ACHN (cell line): ENCODE data around the gene PHRF1.
"Not testable (repeated sequence)": the region's sequence is repeated elsewhere in the genome, so short reads cannot be mapped to it uniquely, and the experiment has no call there.

Experiments used
- DNase-seq: peaks from one replicate; pipeline ENCODE4 v3.0.0-alpha.2; 2015
- in situ Hi-C: cut with HindIII; loops from 2 replicates; pipeline ENCODE4 v1.10.0; 2017; ENCODE audit warnings: low sequenced_read_pairs, low pct_ligation_motif_present, low pct_unique_long_range_greater_than_20kb

The PHRF1 gene

DNA sequence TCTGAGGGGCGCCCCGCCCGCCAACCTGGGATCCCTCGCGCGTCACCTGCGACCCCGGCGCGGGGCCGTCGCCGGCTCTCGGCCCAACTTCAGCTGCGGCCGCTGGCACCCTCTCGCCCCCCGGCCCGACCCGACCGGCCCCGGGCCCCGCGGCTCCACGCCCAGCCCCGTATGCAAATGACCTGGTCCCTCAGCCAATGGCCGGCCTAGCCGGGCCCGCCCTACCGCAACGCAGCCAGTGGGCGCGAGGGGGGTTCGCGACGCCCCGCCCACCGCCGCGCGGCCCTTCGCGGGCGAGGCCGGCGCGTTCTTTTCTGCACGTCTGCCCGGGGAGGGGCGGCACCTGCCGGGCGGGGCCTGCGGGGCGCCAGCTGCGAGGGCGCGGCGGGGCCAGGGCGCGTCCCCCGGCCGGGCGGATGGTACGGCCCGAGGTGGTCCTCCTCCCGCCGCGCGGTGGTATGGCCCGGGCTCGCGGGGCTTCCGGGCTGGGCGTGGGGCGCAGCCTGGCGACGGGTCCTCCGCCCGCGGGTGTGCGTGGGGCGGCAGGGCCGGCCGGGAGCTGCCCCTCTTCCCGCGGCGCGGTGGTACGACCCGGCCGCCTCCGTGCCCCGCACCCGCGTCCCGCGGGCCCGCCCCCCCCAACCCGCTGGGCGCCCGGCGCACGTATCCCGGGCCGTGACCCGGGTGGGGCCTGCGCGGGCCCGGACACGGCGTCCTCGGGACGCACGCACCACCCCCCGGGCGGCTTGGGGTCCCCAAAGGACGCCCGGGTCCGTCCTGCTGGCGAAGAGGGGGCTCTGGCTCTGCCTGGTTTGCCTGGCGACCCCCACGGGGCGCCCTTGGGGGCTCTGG is 7.7 kb upstream of the PHRF1 start:
- in situ Hi-C loops, result no loop called here
- peak; percentile 92 for DNase-seq

GRCh38 chr11:569158-569885 is 6.9 kb upstream of the PHRF1 start:
- in situ Hi-C loops, result no loop called here
- DNase-seq, result no peak

DNA sequence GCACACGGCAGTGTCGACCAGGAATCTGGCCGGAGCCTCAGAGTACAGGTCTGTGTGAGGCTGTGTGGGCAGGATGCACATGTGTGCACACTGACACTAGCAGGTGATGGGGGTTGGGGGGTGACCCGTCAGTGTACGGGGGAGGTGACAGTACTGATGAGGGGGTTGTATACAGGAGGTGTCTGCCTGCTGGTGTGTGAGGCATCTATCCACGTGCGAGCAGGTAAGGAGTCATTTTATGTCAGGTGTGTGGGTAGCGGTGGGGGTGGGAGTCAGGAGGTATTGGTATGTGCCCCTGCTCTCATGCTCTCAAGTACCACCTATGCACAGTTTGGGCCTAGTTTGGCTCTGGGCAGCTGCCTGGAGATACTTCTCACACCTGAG is 4.5 kb upstream of the PHRF1 start:
- DNase-seq, result no peak
- in situ Hi-C loops, result no loop called here

- DNase-seq, result no peak
- in situ Hi-C loops, result no loop called here
These were observed 3.0 kb upstream of the PHRF1 start for GRCh38 chr11:573146-573759.

GRCh38 chr11:574031-574570 is 2.2 kb upstream of the PHRF1 start:
- DNase-seq, in situ Hi-C loops: not testable (repeated sequence)

DNA sequence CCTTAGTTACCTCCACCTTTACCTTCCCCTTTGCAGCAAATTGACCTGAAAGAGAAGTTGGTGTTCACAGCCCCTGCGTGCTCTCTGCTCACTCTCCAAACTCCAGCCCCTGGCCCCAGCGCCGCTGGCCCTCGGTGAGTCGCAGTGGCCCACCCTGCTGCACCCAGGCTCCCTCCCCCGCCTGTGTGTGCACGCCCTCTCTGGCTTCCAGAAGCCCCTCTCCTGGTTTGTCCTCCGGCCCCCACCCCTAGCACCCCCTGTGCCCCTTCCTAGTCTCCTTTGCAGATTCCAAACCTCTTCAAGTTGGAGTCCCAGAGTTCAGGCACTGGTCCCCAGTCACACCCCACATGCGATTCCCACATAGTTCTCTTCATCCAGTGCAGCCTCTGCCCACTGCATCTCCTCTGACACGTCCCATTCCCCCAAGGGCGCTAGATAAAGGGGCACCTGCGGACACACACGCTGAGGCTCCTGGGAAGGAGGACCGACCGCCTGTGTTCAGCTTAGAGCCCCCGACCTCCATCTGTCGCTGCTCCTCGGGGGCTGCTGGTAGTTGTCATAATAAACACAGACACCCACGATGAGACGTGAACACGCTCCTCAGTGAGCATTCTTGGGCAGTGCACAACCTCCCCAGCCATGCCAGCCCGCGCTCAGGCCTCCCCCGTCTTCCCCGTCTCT is 1.5 kb upstream of the PHRF1 start:
- in situ Hi-C loops, result no loop called here
- DNase-seq, result no peak

DNA sequence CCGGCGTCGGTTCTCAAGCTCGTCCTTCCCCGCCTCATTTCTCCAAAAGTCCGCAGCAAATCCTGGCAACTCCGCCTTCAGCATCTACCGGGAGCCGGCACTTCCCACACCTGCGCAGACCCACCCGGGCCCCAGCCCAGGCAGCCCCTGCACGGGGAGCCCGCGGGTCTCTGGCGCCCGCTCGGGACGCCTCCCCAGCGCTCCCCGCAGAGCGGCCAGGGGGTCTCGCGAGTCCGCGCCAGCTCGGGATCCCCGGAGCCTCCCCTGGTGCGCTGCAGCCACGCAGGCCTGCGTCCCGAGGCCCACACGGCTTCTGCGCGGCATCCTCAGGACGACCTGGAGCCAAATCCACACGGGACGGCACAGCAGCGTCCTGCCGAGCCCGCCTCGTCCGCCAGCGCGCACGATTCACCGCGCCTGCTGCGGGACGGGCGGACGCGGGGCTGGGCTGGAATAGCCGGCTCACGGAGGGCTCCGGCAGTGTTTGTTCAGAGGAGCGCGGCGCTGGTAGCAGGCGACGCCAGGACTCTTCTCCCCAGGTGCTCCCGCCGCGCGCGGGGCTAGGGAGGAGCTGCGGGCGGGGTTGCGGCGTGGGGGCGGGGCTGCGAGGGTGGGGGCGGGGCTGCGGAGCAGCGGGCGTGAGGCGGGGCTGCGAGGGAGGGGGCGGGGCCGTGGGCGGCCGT is 816 bp upstream of the PHRF1 start:
- DNase-seq, result no peak
- in situ Hi-C loops, result no loop called here

DNA sequence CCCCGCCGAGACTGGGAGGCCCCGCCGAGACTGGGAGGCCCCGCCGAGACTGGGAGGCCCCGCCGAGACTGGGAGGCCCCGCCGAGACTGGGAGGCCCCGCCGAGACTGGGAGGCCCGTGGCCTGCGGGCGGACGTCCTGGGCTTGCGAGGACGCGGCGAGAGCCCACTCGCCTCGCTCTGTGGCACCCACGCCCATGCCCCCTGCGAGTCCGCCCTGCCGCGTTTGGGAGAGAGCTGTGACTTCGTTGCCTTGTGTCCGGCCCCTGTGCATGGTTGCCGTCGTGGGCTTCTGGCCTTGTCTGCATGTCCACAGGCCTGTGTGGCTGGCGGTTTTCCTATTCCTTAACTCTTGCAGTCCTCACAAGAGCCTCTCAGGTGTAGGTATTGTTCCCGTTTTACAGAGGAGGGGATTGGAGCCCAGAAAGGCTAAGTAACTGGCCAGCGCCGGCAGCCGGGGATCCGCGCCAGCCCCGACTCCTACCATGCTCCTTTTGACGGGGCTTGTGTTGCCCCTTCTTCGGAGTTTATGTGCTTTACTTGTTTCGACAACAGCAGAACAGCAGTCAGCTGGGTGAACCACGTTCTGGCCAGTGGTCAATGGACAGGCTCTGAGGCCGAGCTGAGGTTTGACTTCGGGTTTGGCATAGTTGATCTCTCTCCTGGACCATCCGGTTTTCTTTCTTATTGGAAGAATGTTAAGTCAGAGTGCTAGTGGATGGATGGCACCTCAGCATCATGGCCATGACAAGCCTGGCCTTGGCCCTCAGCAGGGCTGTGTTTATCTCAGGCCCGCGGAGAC is 741 bp downstream of the PHRF1 start:
- in situ Hi-C loops, result no loop called here
- no peak for DNase-seq

DNA sequence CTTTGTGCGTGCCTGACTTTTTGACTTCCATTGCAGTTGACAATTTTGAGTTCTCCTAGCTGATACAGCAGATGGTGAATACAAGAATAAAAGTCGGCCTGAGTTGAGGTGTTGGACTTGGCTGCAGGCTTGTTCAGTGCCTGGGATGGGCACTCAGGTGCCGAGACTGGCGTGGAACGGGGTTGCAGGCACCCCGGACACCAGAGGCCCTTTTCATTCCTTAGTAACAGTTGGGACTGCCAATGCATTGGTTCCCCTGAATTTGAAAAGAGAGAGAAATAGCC is 1.3 kb downstream of the PHRF1 start:
- in situ Hi-C loops, result no loop called here
- DNase-seq, result no peak

DNA sequence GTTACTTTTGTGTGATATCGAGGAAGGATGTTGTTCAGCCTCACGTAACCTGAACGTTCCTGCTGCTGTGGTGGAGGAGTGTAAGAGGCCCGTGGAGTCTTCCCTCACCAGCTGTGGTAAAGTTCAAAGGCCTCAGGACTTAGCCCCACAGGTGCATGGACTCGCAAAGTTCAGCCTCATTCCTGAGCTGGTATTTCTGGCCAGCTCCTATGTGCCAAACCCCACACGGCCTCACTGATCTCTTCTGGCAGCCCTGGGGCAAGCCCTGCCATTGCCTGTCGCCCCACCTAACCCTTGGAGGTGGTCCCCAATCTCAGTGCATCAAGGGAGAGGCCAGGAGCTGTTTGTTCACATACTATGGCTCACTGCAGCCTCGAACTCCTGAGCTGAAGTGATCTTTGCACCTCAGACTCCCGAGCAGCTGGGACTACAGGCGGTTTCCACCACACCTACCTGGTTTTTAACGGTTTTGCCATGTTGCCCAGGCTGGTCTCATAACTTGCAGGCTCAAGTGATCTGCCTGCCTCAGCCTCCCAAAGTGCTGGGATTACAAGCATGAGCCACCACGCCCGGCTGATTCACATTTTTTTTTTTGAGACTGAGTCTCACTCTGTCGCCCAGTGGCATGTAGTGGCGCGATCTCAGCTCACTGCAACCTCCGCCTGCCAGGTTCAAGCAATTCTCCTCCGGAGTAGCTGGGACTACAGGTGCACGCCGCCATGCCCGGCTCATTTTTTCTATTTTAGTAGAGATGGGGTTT is 2.2 kb downstream of the PHRF1 start:
- in situ Hi-C loops, result no loop called here
- DNase-seq, result peak; percentile 44

DNA sequence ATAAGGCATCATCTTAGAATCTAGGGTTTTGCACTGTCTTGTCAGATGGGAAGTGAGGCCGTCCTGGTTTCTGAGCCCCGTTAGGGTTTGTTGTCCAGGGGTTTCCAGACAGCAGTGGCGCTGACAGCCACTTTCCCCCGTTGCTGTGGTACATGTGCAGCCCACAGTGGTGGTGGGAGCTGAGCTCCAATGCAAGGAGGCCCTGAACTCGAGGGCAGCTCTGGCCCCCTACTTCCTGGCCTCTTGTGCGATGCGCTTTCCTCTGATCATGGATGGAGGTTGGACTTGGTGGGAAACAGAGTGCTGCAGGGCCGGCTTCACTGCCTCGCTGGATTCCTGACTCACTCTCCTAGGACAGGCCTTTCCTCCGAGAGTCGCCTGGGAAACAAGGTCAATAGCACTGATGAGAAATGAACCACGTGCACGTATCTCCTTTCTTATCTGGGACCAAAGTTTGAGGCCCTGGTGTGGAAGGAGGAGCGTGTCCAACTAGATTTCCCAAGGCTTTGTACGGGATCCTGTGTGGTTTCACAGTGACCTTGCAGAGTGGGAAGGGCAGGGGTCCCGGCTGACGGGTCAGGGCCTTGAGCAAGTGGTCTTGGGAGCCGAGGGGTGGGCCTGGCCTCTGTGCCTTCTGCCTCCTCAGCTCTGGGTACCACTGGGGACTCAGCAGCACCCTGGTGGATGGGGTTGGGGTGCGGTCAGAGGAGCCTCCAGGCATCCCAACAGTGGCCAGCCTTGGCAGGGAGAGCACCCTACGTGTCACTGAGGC is 3.7 kb downstream of the PHRF1 start:
- in situ Hi-C loops, result no loop called here
- DNase-seq, result no peak

- in situ Hi-C loops, result no loop called here
- DNase-seq, result no peak
These were observed 5.1 kb downstream of the PHRF1 start for GRCh38 chr11:581342-581741.

GRCh38 chr11:581752-582151 is 5.5 kb downstream of the PHRF1 start:
- in situ Hi-C loops, result no loop called here
- no peak for DNase-seq

- no peak for DNase-seq
- in situ Hi-C loops, result no loop called here
These were observed 8.0 kb downstream of the PHRF1 start for GRCh38 chr11:584287-584686.

- in situ Hi-C loops, result no loop called here
- DNase-seq, result no peak
These were observed 10.4 kb downstream of the PHRF1 start for GRCh38 chr11:586376-587316.
